GM18517 (cell line): ENCODE data around the gene AKAP10.
"Not testable (repeated sequence)": the region's sequence is repeated elsewhere in the genome, so short reads cannot be mapped to it uniquely, and the experiment has no call there.

Experiments used
- ATAC-seq: cut with Tn5 transposase; IDR thresholded peaks from one replicate; pipeline ENCODE4 v1.9.1; 2021; ENCODE audit warnings: mild to moderate bottlenecking, moderate library complexity; ENCODE audit not compliant: unreplicated experiment

The AKAP10 gene

DNA sequence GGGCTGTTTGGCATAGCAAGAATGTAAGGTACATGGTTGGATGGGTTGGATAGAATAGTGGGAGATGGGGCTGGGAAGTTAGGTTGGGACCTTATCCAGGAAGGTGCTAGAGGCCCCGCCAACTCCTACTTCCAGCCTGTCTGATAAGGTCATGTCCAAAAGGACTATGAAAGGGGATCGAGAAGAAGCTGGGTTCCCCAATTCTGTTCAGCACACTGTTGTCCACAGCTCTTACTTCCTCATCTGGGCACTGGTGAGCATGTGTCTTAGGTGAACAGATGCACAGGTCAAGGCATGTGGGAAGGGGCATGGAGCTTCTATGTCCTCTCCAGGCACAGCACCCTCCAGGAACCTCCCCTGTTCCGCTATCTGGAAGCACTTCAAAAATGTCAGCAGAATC, 104.3 kb downstream of the AKAP10 start:
- ATAC-seq = no peak

DNA sequence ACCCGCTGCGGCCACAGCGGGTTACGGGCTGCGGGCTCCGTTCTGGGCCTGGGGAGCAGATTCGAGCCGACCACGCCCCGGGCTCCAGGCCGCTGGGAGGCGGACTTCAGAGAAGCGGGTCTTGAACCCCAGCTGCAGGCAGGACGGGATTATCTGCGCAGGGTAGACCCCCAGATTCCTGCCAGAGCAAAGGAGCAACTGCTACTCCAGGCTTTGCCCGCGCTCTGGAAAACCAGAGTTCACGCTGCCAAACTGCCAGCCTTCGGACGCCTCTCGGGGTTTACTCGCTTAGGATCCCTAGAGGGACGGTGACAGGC, 109.6 kb downstream of the AKAP10 start:
- ATAC-seq = no peak

DNA sequence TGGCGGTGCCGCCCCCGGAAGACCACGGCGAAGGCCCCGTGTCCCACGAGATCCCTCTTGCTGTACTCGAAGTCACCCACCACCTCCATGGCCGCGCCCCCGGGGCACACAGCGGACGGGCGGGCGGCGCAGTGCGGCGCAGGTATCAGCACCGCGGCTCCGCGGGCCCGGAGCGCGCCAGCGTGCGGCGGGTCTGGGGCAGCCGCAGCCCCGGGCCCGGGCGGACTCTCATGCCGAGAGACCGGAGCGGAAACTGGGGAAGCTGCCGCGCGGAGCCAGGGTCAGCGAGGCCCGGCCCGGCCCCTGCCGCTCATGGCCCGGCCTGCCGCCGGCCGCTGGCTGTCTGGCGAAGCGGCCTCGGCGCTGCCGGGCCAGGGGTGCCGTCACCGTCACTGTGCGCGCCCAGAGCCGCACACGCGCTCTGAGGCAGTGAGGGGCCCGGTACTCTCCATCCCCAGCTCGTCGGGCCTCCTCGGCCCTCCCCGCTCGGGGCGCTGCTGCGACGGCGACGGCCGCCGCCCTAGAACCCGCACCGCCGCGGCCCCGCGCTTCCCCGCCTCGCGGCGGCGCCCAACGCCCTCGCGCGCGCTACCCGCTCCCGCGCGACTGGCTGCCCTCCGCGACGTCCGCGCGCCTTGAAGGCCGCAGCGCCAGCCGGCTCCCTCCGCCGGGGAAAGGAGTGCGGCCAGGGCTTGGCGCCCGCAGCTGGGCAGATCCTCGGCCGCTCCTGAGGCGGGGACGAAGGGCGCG, 110.1 kb downstream of the AKAP10 start, which contains the start of gene ULK2:
ULK2 (minus strand) TSS at position 608 of the 750 bp plus-strand sequence; CDS start at position 89, 519 bp downstream.
- no peak for ATAC-seq

DNA sequence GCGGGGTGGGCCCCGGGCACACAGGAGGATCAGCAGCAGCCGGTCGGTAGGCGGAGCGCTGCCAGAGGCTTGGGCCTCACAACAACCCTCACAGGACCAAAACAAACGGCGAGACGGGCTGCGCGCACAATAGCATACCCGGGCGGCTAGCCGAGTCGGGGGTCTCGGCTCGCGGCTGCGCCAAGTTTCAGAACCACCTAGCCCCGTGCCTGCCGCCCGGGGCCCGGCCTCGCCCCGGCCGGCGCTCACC, 110.6 kb downstream of the AKAP10 start:
- ATAC-seq = no peak

DNA sequence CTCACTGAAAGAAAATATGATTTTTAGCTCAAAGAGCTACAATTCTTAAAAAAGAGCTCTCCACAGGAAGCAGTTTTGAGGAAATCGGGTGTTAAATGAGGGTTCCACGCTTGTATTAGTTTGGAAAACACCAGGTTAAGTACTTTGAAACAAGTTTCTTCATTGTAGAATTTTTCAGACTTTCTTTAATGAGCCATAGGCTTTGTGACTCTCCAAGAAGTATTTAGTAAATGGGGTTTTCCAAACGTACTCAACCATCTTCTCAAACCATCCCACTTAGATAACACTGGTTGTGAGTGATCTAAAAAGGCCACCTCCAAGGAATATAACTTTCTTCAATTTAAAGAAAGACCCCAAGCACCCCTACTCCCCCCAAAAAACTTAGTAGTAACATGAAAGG, 112.6 kb downstream of the AKAP10 start:
- ATAC-seq = no peak

DNA sequence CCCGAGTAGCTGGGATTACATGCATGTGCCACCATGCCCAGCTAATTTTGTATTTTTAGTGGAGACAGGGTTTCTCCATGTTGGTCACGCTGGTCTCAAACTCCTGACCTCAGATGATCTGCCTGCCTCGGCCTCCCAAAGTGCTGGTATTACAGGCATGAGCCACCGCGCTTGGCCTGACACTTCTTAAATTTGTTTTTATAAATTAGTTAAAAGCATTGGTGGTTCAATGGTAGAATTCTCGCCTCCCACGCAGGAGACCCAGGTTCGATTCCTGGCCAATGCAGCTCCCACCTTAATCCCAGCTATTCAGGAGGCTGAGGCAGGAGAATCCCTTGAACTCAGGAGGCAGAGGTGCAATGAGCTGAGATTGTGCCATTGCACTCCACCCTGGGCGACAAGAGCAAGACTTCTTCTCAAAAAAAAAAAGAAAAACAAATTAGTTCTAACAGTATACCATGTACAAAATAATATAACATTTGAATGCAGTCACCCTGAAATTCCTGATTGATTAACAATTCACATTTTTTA, 116.9 kb downstream of the AKAP10 start:
- ATAC-seq = not testable (repeated sequence)

DNA sequence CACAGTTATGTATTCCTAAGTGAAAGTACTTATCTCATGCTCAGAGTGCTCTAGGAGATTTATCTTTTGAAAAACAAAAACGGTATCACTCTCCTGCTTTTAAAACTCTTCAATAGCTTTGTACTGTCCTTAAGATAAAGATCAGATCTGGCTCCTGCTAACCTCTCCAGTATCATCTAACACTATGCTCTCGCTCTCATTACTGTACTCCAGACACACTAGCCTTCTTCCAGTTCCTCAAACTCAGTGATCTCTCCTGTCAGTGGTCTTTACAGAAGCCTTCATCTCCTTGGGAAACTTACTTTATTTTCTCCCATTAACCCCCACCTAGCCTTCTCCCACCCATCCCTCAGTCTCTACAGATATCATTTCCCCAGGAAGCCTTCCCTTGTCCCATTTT, 120.0 kb downstream of the AKAP10 start:
- ATAC-seq = no peak
